Smooth muscle cell (in vitro differentiated cells): ENCODE results near the gene PDCD1LG2. TPM values are rescaled to one million over a fixed set of nuclear protein-coding genes. Genes with fewer than 3 reads are reported as not detected.

Source experiments
- DNase-seq: peaks from one replicate; lab custom pipeline; 2025; ENCODE audit not compliant: unreplicated experiment; lab: John Stamatoyannopoulos, UW
- H2AFZ ChIP-seq: fragments of 200-600 bp; sonication (generic); 2 replicates; pipeline ENCODE4 v1.6.0; 2016; ENCODE audit warnings: antibody characterized with exemption, low read depth, mild to moderate bottlenecking
- H3F3A ChIP-seq: fragments of 200-600 bp; sonication (generic); 2 replicates; pipeline ENCODE4 v1.6.0; 2017; ENCODE audit warnings: antibody characterized with exemption, low read depth
- H3K27ac ChIP-seq: fragments of 200-600 bp; sonication (generic); 2 replicates; pipeline ENCODE4 v1.5.1; 2016; ENCODE audit warnings: low read depth, mild to moderate bottlenecking
- H3K27me3 ChIP-seq: fragments of 200-600 bp; sonication (generic); 2 replicates; pipeline ENCODE4 v1.6.1; 2016; ENCODE audit warnings: low read depth, mild to moderate bottlenecking
- H3K36me3 ChIP-seq: fragments of 200-600 bp; sonication (generic); 2 replicates; pipeline ENCODE4 v1.5.1; 2016; ENCODE audit warnings: low read depth
- H3K4me1 ChIP-seq: fragments of 200-600 bp; sonication (generic); 2 replicates; pipeline ENCODE4 v1.5.1; 2016; ENCODE audit warnings: low read depth
- H3K4me2 ChIP-seq: fragments of 200-600 bp; sonication (generic); 2 replicates; pipeline ENCODE4 v1.6.0; 2016; ENCODE audit warnings: mild to moderate bottlenecking
- H3K4me3 ChIP-seq: fragments of 200-600 bp; sonication (generic); 2 replicates; pipeline ENCODE4 v1.5.1; 2016; ENCODE audit warnings: mild to moderate bottlenecking
- H3K79me2 ChIP-seq: fragments of 200-600 bp; sonication (generic); 2 replicates; pipeline ENCODE4 v1.6.0; 2016; ENCODE audit warnings: low read depth, mild to moderate bottlenecking
- H3K9ac ChIP-seq: fragments of 200-600 bp; sonication (generic); 2 replicates; pipeline ENCODE4 v1.6.0; 2016; ENCODE audit warnings: low read depth
- H3K9me3 ChIP-seq: fragments of 200-600 bp; sonication (generic); replicated peaks from 2 replicates; pipeline ENCODE4 v1.5.1; 2016; ENCODE audit warnings: low read depth
- H4K20me1 ChIP-seq: fragments of 200-600 bp; sonication (generic); 2 replicates; pipeline ENCODE4 v1.6.0; 2016; ENCODE audit warnings: low read depth
- WGBS: methylation state at CpG from one replicate; pipeline ENCODE4 v1.1.7; 2016; ENCODE audit warnings: low lambda C conversion rate; 5-methylcytosine and 5-hydroxymethylcytosine counted together
- polyA plus RNA-seq: library from polyadenylated mRNA; unstranded; fragments of >200 nt; fragmentation: Nextera tagmentation; extraction: Ambion mirVana; gene quantifications from 2 replicates; pipeline ENCODE4 v1.2.1, GENCODE V29; 2016
- total RNA-seq: library from RNA; depleted of rRNA; stranded (reverse); fragments of >200 nt; gene quantifications from 2 replicates; pipeline ENCODE4 v1.2.3, GENCODE V29; 2014
- TF ChIP-seq, protein P1 (sequence below): fragments of 200-600 bp; sonication (generic); IDR thresholded peaks from 2 replicates; pipeline ENCODE4 v1.5.1; 2017; ENCODE audit warnings: borderline replicate concordance, mild to moderate bottlenecking, antibody characterized with exemption; ENCODE audit not compliant: insufficient read depth, poor library complexity, severe bottlenecking

Gene PDCD1LG2
- total and polyA plus RNA-seq, 2 experiments from 2014 or later, result 10.0 to 11.6 TPM

DNA sequence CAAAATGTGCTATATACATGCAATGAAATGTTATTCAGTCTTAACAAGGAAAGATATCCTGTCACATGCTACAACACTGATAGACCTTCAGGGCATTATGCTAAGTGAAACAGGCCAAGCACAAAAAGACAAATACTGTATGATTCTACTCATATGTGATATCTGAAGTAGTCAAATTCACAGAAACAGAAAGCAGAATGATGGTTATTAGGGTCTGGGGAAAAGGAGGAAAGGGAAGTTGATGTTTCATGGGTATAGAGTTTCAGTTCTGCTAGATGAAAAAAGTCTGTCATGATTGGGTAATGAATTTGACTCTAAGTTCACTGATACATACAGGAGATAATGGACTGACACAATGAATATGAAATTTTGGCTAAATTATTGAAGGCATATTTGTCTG is 107.4 kb downstream of the PDCD1LG2 start:
- no peak overlapping the region for H3K4me3 ChIP-seq
- peaks cover 4% of the 10 kb centered on the region for H3K4me1 ChIP-seq

GRCh38 chr9:5620494-5620893 is 110.2 kb downstream of the PDCD1LG2 start:
- Histone ChIP-seq H3K79me2 (peaks cover 7% of the 10 kb centered on the region), H3K36me3 (no peaks in the 10 kb centered on the region), H4K20me1 (no peaks in the 10 kb centered on the region), H3K4me2 (no peak overlapping the region), H3K9me3 (no peaks in the 10 kb centered on the region), H3K27me3 (no peaks in the 10 kb centered on the region), H2AFZ (no peak overlapping the region), H3F3A (peaks cover 3% of the 10 kb centered on the region), H3K9ac (no peak overlapping the region), H3K4me1 (peaks cover 4% of the 10 kb centered on the region), H3K4me3 (no peak overlapping the region), H3K27ac (no peak overlapping the region)
- TF ChIP-seq, protein P1, sequence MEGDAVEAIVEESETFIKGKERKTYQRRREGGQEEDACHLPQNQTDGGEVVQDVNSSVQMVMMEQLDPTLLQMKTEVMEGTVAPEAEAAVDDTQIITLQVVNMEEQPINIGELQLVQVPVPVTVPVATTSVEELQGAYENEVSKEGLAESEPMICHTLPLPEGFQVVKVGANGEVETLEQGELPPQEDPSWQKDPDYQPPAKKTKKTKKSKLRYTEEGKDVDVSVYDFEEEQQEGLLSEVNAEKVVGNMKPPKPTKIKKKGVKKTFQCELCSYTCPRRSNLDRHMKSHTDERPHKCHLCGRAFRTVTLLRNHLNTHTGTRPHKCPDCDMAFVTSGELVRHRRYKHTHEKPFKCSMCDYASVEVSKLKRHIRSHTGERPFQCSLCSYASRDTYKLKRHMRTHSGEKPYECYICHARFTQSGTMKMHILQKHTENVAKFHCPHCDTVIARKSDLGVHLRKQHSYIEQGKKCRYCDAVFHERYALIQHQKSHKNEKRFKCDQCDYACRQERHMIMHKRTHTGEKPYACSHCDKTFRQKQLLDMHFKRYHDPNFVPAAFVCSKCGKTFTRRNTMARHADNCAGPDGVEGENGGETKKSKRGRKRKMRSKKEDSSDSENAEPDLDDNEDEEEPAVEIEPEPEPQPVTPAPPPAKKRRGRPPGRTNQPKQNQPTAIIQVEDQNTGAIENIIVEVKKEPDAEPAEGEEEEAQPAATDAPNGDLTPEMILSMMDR, result no peak
- no peak for DNase-seq
- 100% methylated on average over 2 of the region's 2 CpGs for WGBS

More for the DNA sequence above, 107.4 kb downstream of the PDCD1LG2 start:
- Histone ChIP-seq H3K9me3 (no peaks in the 10 kb centered on the region), H2AFZ (no peak overlapping the region), H3K36me3 (no peaks in the 10 kb centered on the region), H3K9ac (no peak overlapping the region), H3K27ac (no peak overlapping the region), H4K20me1 (no peaks in the 10 kb centered on the region), H3F3A (peaks cover 3% of the 10 kb centered on the region), H3K27me3 (no peaks in the 10 kb centered on the region), H3K79me2 (peaks cover 7% of the 10 kb centered on the region), H3K4me2 (no peak overlapping the region)
- TF ChIP-seq, protein P1, result no peak
- no peak for DNase-seq

Other genes with a start within 250 kb of the PDCD1LG2 start
- 0.31 TPM in 1 of 2 replicates, not detected in the other for gene RLN2, start 205.8 kb upstream of the PDCD1LG2 start, total RNA-seq
- gene RLN2, start 205.8 kb upstream of the PDCD1LG2 start, polyA plus RNA-seq, result 0.59 and 0.67 TPM in 2 replicates
- not detected in 2 replicates for gene RLN1, start 170.7 kb upstream of the PDCD1LG2 start, total RNA-seq
- gene RLN1, start 170.7 kb upstream of the PDCD1LG2 start, polyA plus RNA-seq, result not detected in 2 replicates
- 40.1 and 44.2 TPM in 2 replicates for gene PLGRKT, start 72.6 kb upstream of the PDCD1LG2 start, total RNA-seq
- 37.0 and 39.8 TPM in 2 replicates for gene PLGRKT, start 72.6 kb upstream of the PDCD1LG2 start, polyA plus RNA-seq
- gene CD274, start 60.0 kb upstream of the PDCD1LG2 start, total RNA-seq, result 4.0 and 6.3 TPM in 2 replicates
- 2.3 and 2.4 TPM in 2 replicates for gene CD274, start 60.0 kb upstream of the PDCD1LG2 start, polyA plus RNA-seq
- gene RIC1, start 118.6 kb downstream of the PDCD1LG2 start, total RNA-seq, result 52.4 and 54.0 TPM in 2 replicates
- gene RIC1, start 118.6 kb downstream of the PDCD1LG2 start, polyA plus RNA-seq, result 9.9 and 11.1 TPM in 2 replicates